GM23338 (cell line): ENCODE data around the gene S1PR3. TPM values are rescaled to one million over a fixed set of nuclear protein-coding genes. Genes with fewer than 3 reads are reported as not detected.

Experiments
- ATAC-seq: fragments of 200-7000 bp; cut with Tn5 transposase; 3 replicates; pipeline ENCODE4 v1.9.1; 2020
- DNase-seq: peaks from one replicate; pipeline ENCODE4 v3.0.0-alpha.2; 2015; ENCODE audit warnings: low spot score
- H2AFZ ChIP-seq: fragments of 200-600 bp; sonication (generic); 2 replicates; pipeline ENCODE4 v1.8.0; 2016; ENCODE audit warnings: antibody characterized with exemption, mild to moderate bottlenecking, moderate library complexity
- H3F3A ChIP-seq: fragments of 200-600 bp; sonication (generic); replicated peaks from 2 replicates; pipeline ENCODE4 v1.8.0; 2017; ENCODE audit warnings: antibody characterized with exemption, mixed run types, low read depth
- H3K27ac ChIP-seq: fragments of 200-600 bp; sonication (generic); 2 replicates; pipeline ENCODE4 v1.6.1; 2016; ENCODE audit warnings: low read depth
- H3K27me3 ChIP-seq: fragments of 200-600 bp; sonication (generic); 2 replicates; pipeline ENCODE4 v1.8.0; 2016; ENCODE audit warnings: mild to moderate bottlenecking, mixed run types, moderate library complexity; ENCODE audit not compliant: insufficient read depth
- H3K36me3 ChIP-seq: fragments of 200-600 bp; sonication (generic); 2 replicates; pipeline ENCODE4 v1.8.0; 2016; ENCODE audit warnings: mild to moderate bottlenecking; ENCODE audit not compliant: insufficient read depth
- H3K4me1 ChIP-seq: fragments of 200-600 bp; sonication (generic); 2 replicates; pipeline ENCODE4 v1.8.0; 2016; ENCODE audit warnings: mild to moderate bottlenecking, moderate library complexity; ENCODE audit not compliant: insufficient read depth
- H3K4me2 ChIP-seq: fragments of 200-600 bp; sonication (generic); 2 replicates; pipeline ENCODE4 v1.7.1; 2017; ENCODE audit warnings: mixed run types
- H3K4me3 ChIP-seq: fragments of 200-600 bp; sonication (generic); 2 replicates; pipeline ENCODE4 v1.6.1; 2016; ENCODE audit warnings: mixed run types
- H3K79me2 ChIP-seq: fragments of 200-600 bp; sonication (generic); replicated peaks from 2 replicates; pipeline ENCODE4 v1.8.0; 2017; ENCODE audit warnings: mild to moderate bottlenecking; ENCODE audit not compliant: insufficient read depth
- H3K9me2 ChIP-seq: fragments of 200-600 bp; sonication (generic); 2 replicates; pipeline ENCODE4 v1.8.0; 2017; ENCODE audit not compliant: insufficient read depth
- H4K20me1 ChIP-seq: fragments of 200-600 bp; sonication (generic); replicated peaks from 2 replicates; pipeline ENCODE4 v1.8.0; 2017; ENCODE audit warnings: mild to moderate bottlenecking; ENCODE audit not compliant: insufficient read depth
- H3K27ac Mint-ChIP-seq: 2 replicates; pipeline ENCODE4 v1.8.0; 2020; ENCODE audit warnings: inconsistent platforms, mild to moderate bottlenecking, moderate library complexity, mixed read lengths
- H3K27me3 Mint-ChIP-seq: 3 replicates; pipeline ENCODE4 v1.8.0; 2022; ENCODE audit warnings: low read depth, mild to moderate bottlenecking, moderate library complexity, mixed read lengths, inconsistent platforms; ENCODE audit not compliant: insufficient read depth, poor library complexity
- H3K36me3 Mint-ChIP-seq: 3 replicates; pipeline ENCODE4 v1.8.0; 2021; ENCODE audit warnings: low read depth, mild to moderate bottlenecking, inconsistent platforms, moderate library complexity, mixed read lengths
- H3K4me1 Mint-ChIP-seq: 3 replicates; pipeline ENCODE4 v1.8.0; 2020; ENCODE audit warnings: mild to moderate bottlenecking, inconsistent platforms, mixed read lengths
- H3K4me3 Mint-ChIP-seq: 3 replicates; pipeline ENCODE4 v1.8.0; 2021; ENCODE audit warnings: moderate library complexity, mild to moderate bottlenecking, inconsistent platforms, mixed read lengths
- H3K9me3 Mint-ChIP-seq: 3 replicates; pipeline ENCODE4 v1.8.0; 2020; ENCODE audit warnings: moderate library complexity, mild to moderate bottlenecking, inconsistent platforms, mixed read lengths
- CTCF ChIP-seq, 2 experiments: fragments of 200-600 bp in 1 of 2; sonication (generic) in 1 of 2; conservative IDR thresholded peaks; 2 replicates each; pipeline versions ENCODE4 v1.5.1 to v1.6.1; 2016 to 2017; ENCODE audit warnings: antibody characterized with exemption in 2 of 2, low read depth in 2 of 2, mild to moderate bottlenecking in 2 of 2, moderate library complexity in 1 of 2
- ETS1 ChIP-seq: IDR thresholded peaks from 2 replicates; pipeline ENCODE4 v1.6.1; 2016; ENCODE audit warnings: antibody characterized with exemption
- ZNF114 ChIP-seq: fragments of 250-450 bp; sonication (Bioruptor Pico); IDR thresholded peaks from 2 replicates; pipeline ENCODE4 v1.5.0; 2020; ENCODE audit warnings: mild to moderate bottlenecking, moderate library complexity
- ZNF462 ChIP-seq: fragments of 250-450 bp; sonication (Bioruptor Pico); IDR thresholded peaks from 2 replicates; pipeline ENCODE4 v1.5.0; 2020; ENCODE audit warnings: mild to moderate bottlenecking, moderate library complexity
- polyA plus RNA-seq: library from polyadenylated mRNA; unstranded; fragments of >200 nt; fragmentation: Nextera tagmentation; extraction: Ambion mirVana; gene quantifications from 2 replicates; pipeline ENCODE4 v1.2.1, GENCODE V29; 2016
- total RNA-seq: library from RNA; depleted of rRNA; stranded (reverse); fragments of >200 nt; shearing (Covaris generic); gene quantifications from 2 replicates; pipeline ENCODE4 v1.2.3, GENCODE V29; 2014

The S1PR3 gene
- total and polyA plus RNA-seq, 2 experiments from 2014 or later: 2.1 to 7.6 TPM

- Histone ChIP-seq H3F3A (no peaks in the 10 kb centered on the region), H3K4me3 (no peak overlapping the region), H3K36me3 (no peaks in the 10 kb centered on the region), H3K27ac (no peak overlapping the region), H3K4me1 (no peaks in the 10 kb centered on the region), H3K4me2 (no peak overlapping the region), H3K79me2 (no peaks in the 10 kb centered on the region), H3K27me3 (no peaks in the 10 kb centered on the region), H4K20me1 (no peaks in the 10 kb centered on the region), H2AFZ (peak overlapping the region; percentile 63), H3K9me2 (peaks cover 5% of the 10 kb centered on the region; the same call in 1 of the 2 replicates)
- H3K4me1 Mint-ChIP-seq: peaks cover 10% of the 10 kb centered on the region
- no peak overlapping the region for H3K27ac Mint-ChIP-seq
- H3K27me3 Mint-ChIP-seq: peaks cover 4% of the 10 kb centered on the region
- H3K9me3 Mint-ChIP-seq: no peaks in the 10 kb centered on the region
- peak; percentile 43 for ATAC-seq
- no peaks in the 10 kb centered on the region for H3K36me3 Mint-ChIP-seq
- TF ChIP-seq CTCF (conservative IDR thresholded peaks at IDR 0.05; ENCODE audit: low read depth in 2 of 2) (peak in 1 of 2 experiments; percentile 33; a peak in 2 of 4 replicates), ZNF114 (CRISPR knock-in tag) (no peak), ZNF462 (CRISPR knock-in tag) (no peak), ETS1 (no peak)
- no peak overlapping the region for H3K4me3 Mint-ChIP-seq
- DNase-seq: peak; percentile 18
Observed at GRCh38 chr9:88971131-88971960, 19.9 kb upstream of the S1PR3 start.
